Epithelial cell of proximal tubule (primary cell): ENCODE data around the gene TGFB2. TPM values are rescaled to one million over a fixed set of nuclear protein-coding genes. Genes with fewer than 3 reads are reported as not detected.

Source experiments
- DNase-seq: peaks from one replicate; pipeline ENCODE4 v3.0.0-alpha.2; 2011; ENCODE audit warnings: low read depth
- H3K4me3 ChIP-seq: 2 replicates; pipeline ENCODE4 v1.5.1; 2011; ENCODE audit warnings: low read depth, mild to moderate bottlenecking, low read length
- total RNA-seq: library from RNA; depleted of rRNA; stranded (reverse); fragments of >200 nt; gene quantifications from 2 replicates; pipeline ENCODE4 v1.2.3, GENCODE V29; 2015
- TF ChIP-seq, protein P1 (sequence below): conservative IDR thresholded peaks from 2 replicates; pipeline ENCODE4 v1.5.1; 2012; ENCODE audit warnings: low read depth, mild to moderate bottlenecking, low read length

TGFB2 gene
- total RNA-seq, 1 donor from 2014 or later: 33.7 TPM

- H3K4me3 ChIP-seq: no peak overlapping the region
- TF ChIP-seq, protein P1, sequence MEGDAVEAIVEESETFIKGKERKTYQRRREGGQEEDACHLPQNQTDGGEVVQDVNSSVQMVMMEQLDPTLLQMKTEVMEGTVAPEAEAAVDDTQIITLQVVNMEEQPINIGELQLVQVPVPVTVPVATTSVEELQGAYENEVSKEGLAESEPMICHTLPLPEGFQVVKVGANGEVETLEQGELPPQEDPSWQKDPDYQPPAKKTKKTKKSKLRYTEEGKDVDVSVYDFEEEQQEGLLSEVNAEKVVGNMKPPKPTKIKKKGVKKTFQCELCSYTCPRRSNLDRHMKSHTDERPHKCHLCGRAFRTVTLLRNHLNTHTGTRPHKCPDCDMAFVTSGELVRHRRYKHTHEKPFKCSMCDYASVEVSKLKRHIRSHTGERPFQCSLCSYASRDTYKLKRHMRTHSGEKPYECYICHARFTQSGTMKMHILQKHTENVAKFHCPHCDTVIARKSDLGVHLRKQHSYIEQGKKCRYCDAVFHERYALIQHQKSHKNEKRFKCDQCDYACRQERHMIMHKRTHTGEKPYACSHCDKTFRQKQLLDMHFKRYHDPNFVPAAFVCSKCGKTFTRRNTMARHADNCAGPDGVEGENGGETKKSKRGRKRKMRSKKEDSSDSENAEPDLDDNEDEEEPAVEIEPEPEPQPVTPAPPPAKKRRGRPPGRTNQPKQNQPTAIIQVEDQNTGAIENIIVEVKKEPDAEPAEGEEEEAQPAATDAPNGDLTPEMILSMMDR: peak; percentile 52
- no peak for DNase-seq
Measured at GRCh38 chr1:218330043-218330623, 15.0 kb upstream of the TGFB2 start.

DNA sequence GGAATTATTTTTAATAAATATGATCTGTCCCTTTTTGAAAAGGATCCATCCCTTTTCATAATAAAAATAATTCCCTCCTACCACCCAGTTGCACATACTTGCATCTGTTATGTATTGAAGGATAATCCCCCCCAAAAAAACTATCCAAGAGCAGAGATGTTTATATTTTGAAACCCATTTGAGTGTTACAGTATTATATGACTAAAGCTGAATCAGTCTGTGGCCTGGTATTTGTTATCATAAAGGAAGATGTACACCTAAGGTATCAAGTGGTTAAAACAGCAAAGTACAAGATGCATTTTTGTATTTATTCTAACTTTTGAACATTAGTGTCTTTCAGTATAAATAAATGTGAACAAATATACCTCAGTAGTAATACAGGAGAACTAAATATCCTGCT, 12.7 kb upstream of the TGFB2 start:
- TF ChIP-seq, protein P1: no peak
- no peak for DNase-seq
- H3K4me3 ChIP-seq: no peak overlapping the region

GRCh38 chr1:218336328-218336727, 8.8 kb upstream of the TGFB2 start:
- no peak overlapping the region for H3K4me3 ChIP-seq
- TF ChIP-seq, protein P1: no peak
- DNase-seq: no peak

GRCh38 chr1:218339267-218339831, 5.8 kb upstream of the TGFB2 start:
- no peak overlapping the region for H3K4me3 ChIP-seq
- TF ChIP-seq, protein P1: peak; percentile 69
- no peak for DNase-seq

GRCh38 chr1:218341325-218341724, 3.8 kb upstream of the TGFB2 start:
- H3K4me3 ChIP-seq: no peak overlapping the region
- TF ChIP-seq, protein P1: no peak
- no peak for DNase-seq

- no peak for DNase-seq
Measured at GRCh38 chr1:218342091-218342490, 3.0 kb upstream of the TGFB2 start.

More at GRCh38 chr1:218342091-218342490, 3.0 kb upstream of the TGFB2 start:
- no peak overlapping the region for H3K4me3 ChIP-seq
- TF ChIP-seq, protein P1: no peak
